Neural progenitor cell (in vitro differentiated cells): Measurements from ENCODE around the gene GFOD2. TPM values are rescaled to one million over a fixed set of nuclear protein-coding genes. Genes with fewer than 3 reads are reported as not detected.

Experiments used
- DNase-seq: peaks from one replicate; pipeline ENCODE4 v3.0.0-alpha.2; 2016; ENCODE audit warnings: low spot score
- H2AFZ ChIP-seq: fragments of 200-600 bp; sonication (generic); replicated peaks from 2 replicates; pipeline ENCODE4 v1.6.1; 2016; ENCODE audit warnings: antibody characterized with exemption
- H3F3A ChIP-seq: fragments of 200-600 bp; sonication (generic); 2 replicates; pipeline ENCODE4 v1.6.1; 2016; ENCODE audit warnings: antibody characterized with exemption, low read depth
- H3K27ac ChIP-seq: fragments of 200-600 bp; sonication (generic); 2 replicates; pipeline ENCODE4 v1.5.1; 2016; ENCODE audit warnings: mild to moderate bottlenecking
- H3K27me3 ChIP-seq: fragments of 200-600 bp; sonication (generic); 2 replicates; pipeline ENCODE4 v1.6.1; 2016; ENCODE audit warnings: mild to moderate bottlenecking, moderate library complexity
- H3K36me3 ChIP-seq: fragments of 200-600 bp; sonication (generic); 2 replicates; pipeline ENCODE4 v1.5.1; 2016
- H3K4me1 ChIP-seq: fragments of 200-600 bp; sonication (generic); 2 replicates; pipeline ENCODE4 v1.6.1; 2016; ENCODE audit warnings: mixed run types
- H3K4me2 ChIP-seq: fragments of 200-600 bp; sonication (generic); 2 replicates; pipeline ENCODE4 v1.6.1; 2016
- H3K4me3 ChIP-seq: fragments of 200-600 bp; sonication (generic); 2 replicates; pipeline ENCODE4 v1.5.1; 2016
- H3K79me2 ChIP-seq: fragments of 200-600 bp; sonication (generic); 2 replicates; pipeline ENCODE4 v1.6.1; 2016; ENCODE audit warnings: low read depth
- H3K9ac ChIP-seq: fragments of 200-600 bp; sonication (generic); 2 replicates; pipeline ENCODE4 v1.6.1; 2016
- H3K9me3 ChIP-seq: fragments of 200-600 bp; sonication (generic); 2 replicates; pipeline ENCODE4 v1.5.1; 2016; ENCODE audit warnings: low read depth
- H4K20me1 ChIP-seq: fragments of 200-600 bp; sonication (generic); 2 replicates; pipeline ENCODE4 v1.6.1; 2016; ENCODE audit warnings: low read depth
- H3K27ac Mint-ChIP-seq: 3 replicates; pipeline ENCODE4 v1.8.0; 2021; ENCODE audit warnings: mixed read lengths
- H3K27me3 Mint-ChIP-seq: 2 replicates; pipeline ENCODE4 v1.8.0; 2022; ENCODE audit warnings: low read depth, mild to moderate bottlenecking, inconsistent platforms, moderate library complexity, mixed read lengths; ENCODE audit not compliant: insufficient read depth
- H3K36me3 Mint-ChIP-seq: 3 replicates; pipeline ENCODE4 v1.8.0; 2021; ENCODE audit warnings: mixed read lengths
- H3K4me1 Mint-ChIP-seq: 3 replicates; pipeline ENCODE4 v1.8.0; 2021; ENCODE audit warnings: mixed read lengths
- H3K4me3 Mint-ChIP-seq: 3 replicates; pipeline ENCODE4 v1.8.0; 2021; ENCODE audit warnings: mild to moderate bottlenecking, moderate library complexity, mixed read lengths
- H3K9me3 Mint-ChIP-seq: 3 replicates; pipeline ENCODE4 v1.8.0; 2020; ENCODE audit warnings: mixed read lengths
- CTCF ChIP-seq: fragments of 200-600 bp; sonication (generic); IDR thresholded peaks from 2 replicates; pipeline ENCODE4 v1.5.1; 2017; ENCODE audit warnings: antibody characterized with exemption, mild to moderate bottlenecking
- EZH2 ChIP-seq: fragments of 200-600 bp; sonication (generic); IDR thresholded peaks from 2 replicates; pipeline ENCODE4 v1.6.1; 2017; ENCODE audit warnings: antibody characterized with exemption, mild to moderate bottlenecking, moderate library complexity
- EZH2phosphoT487 ChIP-seq: fragments of 200-600 bp; sonication (generic); IDR thresholded peaks from 2 replicates; pipeline ENCODE4 v1.6.1; 2017; ENCODE audit warnings: antibody characterized with exemption
- total RNA-seq: library from RNA; depleted of rRNA; stranded (reverse); fragments of >200 nt; gene quantifications from 2 replicates; pipeline ENCODE4 v1.2.3, GENCODE V29; 2015; ENCODE audit warnings: low replicate concordance

The GFOD2 gene
- total RNA-seq, 1 donor from 2014 or later = 13.2 TPM

GRCh38 chr16:67663151-67663876 is 55.8 kb downstream of the GFOD2 start:
- Histone ChIP-seq H3K9ac (no peak overlapping the region), H3K9me3 (no peaks in the 10 kb centered on the region), H3K27ac (no peak overlapping the region), H3K4me3 (no peak overlapping the region), H3K27me3 (peaks cover 8% of the 10 kb centered on the region), H4K20me1 (peaks cover 67% of the 10 kb centered on the region), H3F3A (peaks cover 33% of the 10 kb centered on the region), H3K79me2 (peaks cover 8% of the 10 kb centered on the region), H3K4me1 (peaks cover 22% of the 10 kb centered on the region), H3K36me3 (no peaks in the 10 kb centered on the region), H2AFZ (no peak overlapping the region), H3K4me2 (no peak overlapping the region)
- TF ChIP-seq EZH2phosphoT487 (no peak), EZH2 (no peak), CTCF (peak; percentile 47)
- H3K9me3 Mint-ChIP-seq = no peaks in the 10 kb centered on the region
- no peak overlapping the region for H3K27ac Mint-ChIP-seq
- H3K27me3 Mint-ChIP-seq = peaks cover 3% of the 10 kb centered on the region
- peaks cover 10% of the 10 kb centered on the region for H3K36me3 Mint-ChIP-seq
- DNase-seq = peak; percentile 55
- peak overlapping the region; percentile 55 for H3K4me3 Mint-ChIP-seq
- H3K4me1 Mint-ChIP-seq = peaks cover 27% of the 10 kb centered on the region

GRCh38 chr16:67662653-67663010 is 56.5 kb downstream of the GFOD2 start:
- Histone ChIP-seq H3K79me2 (peaks cover 8% of the 10 kb centered on the region), H3K27ac (no peak overlapping the region), H3K4me2 (no peak overlapping the region), H3K9ac (no peak overlapping the region), H3K36me3 (no peaks in the 10 kb centered on the region), H4K20me1 (peaks cover 68% of the 10 kb centered on the region), H3F3A (peaks cover 28% of the 10 kb centered on the region), H3K4me3 (no peak overlapping the region), H3K4me1 (peaks cover 21% of the 10 kb centered on the region), H3K9me3 (no peaks in the 10 kb centered on the region), H2AFZ (no peak overlapping the region), H3K27me3 (peaks cover 8% of the 10 kb centered on the region)
- no peak overlapping the region for H3K27ac Mint-ChIP-seq
- DNase-seq = no peak
- H3K4me1 Mint-ChIP-seq = peaks cover 27% of the 10 kb centered on the region
- peaks cover 3% of the 10 kb centered on the region for H3K27me3 Mint-ChIP-seq
- H3K36me3 Mint-ChIP-seq = peaks cover 10% of the 10 kb centered on the region
- no peaks in the 10 kb centered on the region for H3K9me3 Mint-ChIP-seq
- TF ChIP-seq EZH2 (no peak), CTCF (no peak), EZH2phosphoT487 (no peak)
- H3K4me3 Mint-ChIP-seq = peak overlapping the region; percentile 55

GRCh38 chr16:67661886-67662652 is 57.0 kb downstream of the GFOD2 start:
- Mint-ChIP-seq H3K27me3 (peaks cover 1% of the 10 kb centered on the region), H3K27ac (no peak overlapping the region), H3K4me3 (peak overlapping the region; percentile 94), H3K4me1 (peaks cover 25% of the 10 kb centered on the region), H3K9me3 (no peaks in the 10 kb centered on the region), H3K36me3 (peaks cover 10% of the 10 kb centered on the region)
- H3K27me3 ChIP-seq = peaks cover 6% of the 10 kb centered on the region
- H3K9me3 ChIP-seq = no peaks in the 10 kb centered on the region
- H2AFZ ChIP-seq = no peak overlapping the region
- no peak overlapping the region for H3K9ac ChIP-seq
- peaks cover 8% of the 10 kb centered on the region for H3K79me2 ChIP-seq
- H3K4me1 ChIP-seq = peaks cover 16% of the 10 kb centered on the region
- peaks cover 64% of the 10 kb centered on the region for H4K20me1 ChIP-seq
- peak overlapping the region; percentile 77 for H3K4me3 ChIP-seq
- no peak for DNase-seq
- peaks cover 24% of the 10 kb centered on the region for H3F3A ChIP-seq
- no peaks in the 10 kb centered on the region for H3K36me3 ChIP-seq
- peak overlapping the region; percentile 79 for H3K4me2 ChIP-seq
- H3K27ac ChIP-seq = no peak overlapping the region
- no peak for TF ChIP-seq EZH2phosphoT487
- TF ChIP-seq CTCF = no peak
- TF ChIP-seq EZH2 = no peak
